IMR-90 (cell line): ENCODE measurements around the gene ATXN3L. TPM values are rescaled to one million over a fixed set of nuclear protein-coding genes. Genes with fewer than 3 reads are reported as not detected.

Experiments
- ATAC-seq: fragments of 200-7000 bp; cut with Tn5 transposase; 2 replicates; pipeline ENCODE4 v1.9.1; 2020; ENCODE audit warnings: low read depth, mild to moderate bottlenecking, moderate library complexity
- BruUV-seq: library from RNA; stranded (reverse); fragments of 400-500 nt; replicated peaks from 2 replicates; lab custom pipeline; 2021; lab: Mats Ljungman, UMichigan
- CTCF ChIA-PET: fragments of 300-600 bp; formaldehyde crosslinking; extraction: SDS; loops from one replicate; lab custom pipeline; 2021; ENCODE audit warnings: antibody characterized with exemption; lab: Yijun Ruan, JAX
- POLR2A ChIA-PET: fragments of 300-600 bp; sonication (Branson Sonifier 250); formaldehyde crosslinking; loops from one replicate; lab custom pipeline; 2022; ENCODE audit warnings: antibody characterized with exemption; ENCODE audit not compliant: unreplicated experiment; lab: Charles Lee
- DNase-seq: peaks from one replicate; pipeline ENCODE4 v3.0.0; 2013
- H2AFZ ChIP-seq: replicated peaks from 2 replicates; pipeline ENCODE3; 2013; ENCODE audit warnings: low read length, mild to moderate bottlenecking; ENCODE audit not compliant: poor library complexity
- H2AK5ac ChIP-seq: 2 replicates; pipeline ENCODE4 v1.6.1; 2013; ENCODE audit warnings: low read depth, low read length, inconsistent platforms
- H2AK9ac ChIP-seq: replicated peaks from 2 replicates; pipeline ENCODE3; 2013; ENCODE audit warnings: mild to moderate bottlenecking, low read depth, low read length, moderate library complexity; ENCODE audit not compliant: poor library complexity
- H2BK120ac ChIP-seq: 2 replicates; pipeline ENCODE4 v1.6.1; 2013; ENCODE audit warnings: low read depth, low read length, inconsistent platforms
- H2BK15ac ChIP-seq: 3 replicates; pipeline ENCODE4 v1.6.1; 2013; ENCODE audit warnings: low read depth, low read length, inconsistent platforms
- H2BK20ac ChIP-seq: 2 replicates; pipeline ENCODE4 v1.6.1; 2013; ENCODE audit warnings: low read depth, mild to moderate bottlenecking, inconsistent platforms, low read length, moderate library complexity
- H2BK5ac ChIP-seq: 2 replicates; pipeline ENCODE4 v1.6.1; 2013; ENCODE audit warnings: mild to moderate bottlenecking, low read depth, low read length, inconsistent platforms; ENCODE audit not compliant: poor library complexity, severe bottlenecking
- H3K14ac ChIP-seq: replicated peaks from 2 replicates; pipeline ENCODE4 v1.6.1; 2013; ENCODE audit warnings: low read depth, low read length, inconsistent platforms
- H3K18ac ChIP-seq: 2 replicates; pipeline ENCODE4 v1.6.1; 2013; ENCODE audit warnings: low read depth, low read length, control low read depth
- H3K23ac ChIP-seq: 2 replicates; pipeline ENCODE4 v1.6.1; 2013; ENCODE audit warnings: low read depth, low read length, inconsistent platforms
- H3K27ac ChIP-seq: 2 replicates; pipeline ENCODE4 v1.5.1; 2013; ENCODE audit warnings: mild to moderate bottlenecking, control low read depth, low read length; ENCODE audit not compliant: insufficient read depth
- H3K27me3 ChIP-seq: 2 replicates; pipeline ENCODE4 v1.6.1; 2013; ENCODE audit warnings: low read length; ENCODE audit not compliant: control insufficient read depth, insufficient read depth
- H3K36me3 ChIP-seq: 2 replicates; pipeline ENCODE4 v1.6.1; 2013; ENCODE audit warnings: low read length, mixed read lengths; ENCODE audit not compliant: control insufficient read depth, insufficient read depth
- H3K4ac ChIP-seq: 2 replicates; pipeline ENCODE4 v1.6.1; 2013; ENCODE audit warnings: low read depth, low read length, inconsistent platforms
- H3K4me1 ChIP-seq: 2 replicates; pipeline ENCODE4 v1.6.1; 2013; ENCODE audit warnings: low read length, mixed read lengths; ENCODE audit not compliant: control insufficient read depth, insufficient read depth
- H3K4me2 ChIP-seq: 2 replicates; pipeline ENCODE4 v1.6.1; 2013; ENCODE audit warnings: low read depth, mild to moderate bottlenecking, control low read depth, low read length, moderate library complexity
- H3K4me3 ChIP-seq: 2 replicates; pipeline ENCODE4 v1.5.1; 2013; ENCODE audit warnings: low read depth, mild to moderate bottlenecking, control low read depth, low read length, moderate library complexity; ENCODE audit not compliant: insufficient read depth
- H3K56ac ChIP-seq: 2 replicates; pipeline ENCODE4 v1.6.1; 2013; ENCODE audit warnings: low read length, inconsistent platforms; ENCODE audit not compliant: insufficient read depth; ENCODE audit errors: extremely low read depth
- H3K79me1 ChIP-seq, 2 experiments: 2 replicates each; pipeline ENCODE4 v1.6.1; 2013; ENCODE audit warnings: low read length in 2 of 2, inconsistent platforms in 1 of 2, low read depth in 1 of 2
- H3K9ac ChIP-seq: 2 replicates; pipeline ENCODE4 v1.6.1; 2013; ENCODE audit warnings: low read depth, low read length, control low read depth
- H3K9me1 ChIP-seq: 2 replicates; pipeline ENCODE4 v1.6.1; 2013; ENCODE audit warnings: low read length, inconsistent platforms; ENCODE audit not compliant: insufficient read depth
- H3K9me3 ChIP-seq: 2 replicates; pipeline ENCODE4 v1.6.1; 2013; ENCODE audit warnings: low read length; ENCODE audit not compliant: control insufficient read depth, insufficient read depth
- H4K20me1 ChIP-seq: 2 replicates; pipeline ENCODE4 v1.6.1; 2013; ENCODE audit warnings: low read length, inconsistent platforms; ENCODE audit not compliant: insufficient read depth
- H4K5ac ChIP-seq: 2 replicates; pipeline ENCODE4 v1.6.1; 2013; ENCODE audit warnings: mild to moderate bottlenecking, low read depth, low read length, control low read depth
- H4K8ac ChIP-seq, 2 experiments: 2 replicates each; pipeline ENCODE4 v1.6.1; 2013; ENCODE audit warnings: low read depth in 2 of 2, low read length in 2 of 2, control low read depth in 1 of 2, inconsistent platforms in 1 of 2
- H4K91ac ChIP-seq: 2 replicates; pipeline ENCODE4 v1.6.1; 2013; ENCODE audit warnings: low read depth, low read length, inconsistent platforms; ENCODE audit not compliant: insufficient read depth
- BHLHE40 ChIP-seq: fragments of 150-350 bp; IDR thresholded peaks from 2 replicates; pipeline ENCODE4 v1.6.1; 2016; ENCODE audit warnings: mild to moderate bottlenecking, low read depth, low read length
- RAD21 ChIP-seq: IDR thresholded peaks from 2 replicates; pipeline ENCODE4 v1.6.1; 2012; ENCODE audit warnings: low read length, improper control_type of control experiment
- WGBS, 2 experiments: methylation state at CpG; one replicate each; pipeline versions ENCODE4 v1.1.5 to v1.1.7; 2013; ENCODE audit warnings: missing lambda C conversion rate in 2 of 2; ENCODE audit not compliant: insufficient read length in 1 of 2; ENCODE audit errors: extremely low coverage in 2 of 2; 5-methylcytosine and 5-hydroxymethylcytosine counted together
- dilution Hi-C: fragments of 300-500 bp; cut with HindIII; formaldehyde crosslinking; loops from one replicate; pipeline ENCODE4 v1.14.3; 2018; ENCODE audit warnings: low sequenced_read_pairs; ENCODE audit not compliant: unreplicated experiment
- in situ Hi-C: fragments of 300-500 bp; cut with MboI; formaldehyde crosslinking; loops from 3 replicates; pipeline ENCODE4 v1.14.3; 2019; ENCODE audit warnings: low sequenced_read_pairs, inconsistent platforms, mixed read lengths
- intact Hi-C: fragments of 100-400 bp; cut with micrococcal nuclease; formaldehyde crosslinking; loops from 2 replicates; pipeline ENCODE4 v1.10.0; 2022
- polyA plus RNA-seq, 3 experiments: library from polyadenylated mRNA; depleted of rRNA; stranded (reverse); fragments of >200 nt; gene quantifications; 2 replicates each; pipeline ENCODE4 v1.2.3, GENCODE V29; 2012; ENCODE audit warnings: low replicate concordance in 1 of 3
- total RNA-seq: library from RNA; depleted of rRNA; stranded (reverse); fragments of >200 nt; gene quantifications from 2 replicates; pipeline ENCODE4 v1.2.3, GENCODE V29; 2012

The ATXN3L gene
- total and polyA plus RNA-seq, 2 of the 4 experiments (the other 2 are of a cell fraction) = not detected

- Histone ChIP-seq H2AFZ (no peak overlapping the region), H3K36me3 (no peaks in the 10 kb centered on the region), H3K79me1 (no peaks in the 10 kb centered on the region), H2BK15ac (no peak overlapping the region; the same call in 2 of the 3 replicates), H3K27me3 (no peaks in the 10 kb centered on the region), H4K8ac (peak overlapping the region in 1 of 2 experiments; percentile 29; a peak in 1 of 4 replicates), H2BK5ac (peak overlapping the region; percentile 30), H3K18ac (no peak overlapping the region; the same call in 1 of the 2 replicates), H2BK20ac (peak overlapping the region; percentile 75), H3K4me1 (peaks cover 11% of the 10 kb centered on the region; the same call in 1 of the 2 replicates), H3K9ac (no peak overlapping the region), H4K20me1 (no peaks in the 10 kb centered on the region), H4K5ac (no peak overlapping the region; the same call in 1 of the 2 replicates), H3K9me1 (no peaks in the 10 kb centered on the region), H3K4me3 (no peak overlapping the region), H3K4ac (peak overlapping the region; percentile 79), H3K14ac (no peak overlapping the region), H2AK5ac (peak overlapping the region; percentile 48; the same call in 1 of the 2 replicates), H3K56ac (no peak overlapping the region), H4K91ac (no peak overlapping the region; the same call in 1 of the 2 replicates), H3K23ac (no peak overlapping the region), H2BK120ac (peak overlapping the region; percentile 71; the same call in 1 of the 2 replicates), H2AK9ac (peak overlapping the region; percentile 5), H3K4me2 (no peak overlapping the region), H3K27ac (peak overlapping the region; percentile 14; the same call in 1 of the 2 replicates), H3K9me3 (no peaks in the 10 kb centered on the region; the same call in 1 of the 2 replicates)
- in situ Hi-C loops (no loop called here), intact Hi-C loops (loop anchor here (5.0 kb wide), 1 partner anchor 308 kb away; the partner anchor contains the start of gene TMSB4X), dilution Hi-C loops (no loop called here)
- POLR2A ChIA-PET = no interaction called here
- TF ChIP-seq BHLHE40 (no peak), RAD21 (no peak)
- ATAC-seq (no peak), DNase-seq (no peak)
- CTCF ChIA-PET = no interaction called here
- WGBS, 2 experiments = no CpG with 5 or more reads among the region's 5 CpGs
- no TSS peak for BruUV-seq
Measured at GRCh38 chrX:13285229-13285628, 34.6 kb downstream of the ATXN3L start.
